Adrenal gland (tissue), 5 donors: ENCODE results near the gene SPATA19.

ENCODE experiments used
- POLR2A ChIP-seq, 2 donors: fragments of 450-650 bp; IDR thresholded peaks; one replicate each; pipeline ENCODE4 v1.6.1; 2017; ENCODE audit warnings: antibody characterized with exemption in 2 of 2, mild to moderate bottlenecking in 2 of 2, moderate library complexity in 1 of 2
- TF ChIP-seq, protein P1 (sequence below), 6 experiments: fragments of 450-650 bp in 4 of 6; fragments of 200-600 bp in 2 of 6; sonication (generic) in 1 of 6; IDR thresholded peaks; 1 replicate in 5 of 6; 2 replicates in 1 of 6; pipeline versions ENCODE4 v1.5.1 to v1.8.0; 2016 to 2021; ENCODE audit warnings: antibody characterized with exemption in 6 of 6, mild to moderate bottlenecking in 2 of 6, moderate library complexity in 1 of 6
- donor health status: DM: no; HTN: no; CAD: no.

DNA sequence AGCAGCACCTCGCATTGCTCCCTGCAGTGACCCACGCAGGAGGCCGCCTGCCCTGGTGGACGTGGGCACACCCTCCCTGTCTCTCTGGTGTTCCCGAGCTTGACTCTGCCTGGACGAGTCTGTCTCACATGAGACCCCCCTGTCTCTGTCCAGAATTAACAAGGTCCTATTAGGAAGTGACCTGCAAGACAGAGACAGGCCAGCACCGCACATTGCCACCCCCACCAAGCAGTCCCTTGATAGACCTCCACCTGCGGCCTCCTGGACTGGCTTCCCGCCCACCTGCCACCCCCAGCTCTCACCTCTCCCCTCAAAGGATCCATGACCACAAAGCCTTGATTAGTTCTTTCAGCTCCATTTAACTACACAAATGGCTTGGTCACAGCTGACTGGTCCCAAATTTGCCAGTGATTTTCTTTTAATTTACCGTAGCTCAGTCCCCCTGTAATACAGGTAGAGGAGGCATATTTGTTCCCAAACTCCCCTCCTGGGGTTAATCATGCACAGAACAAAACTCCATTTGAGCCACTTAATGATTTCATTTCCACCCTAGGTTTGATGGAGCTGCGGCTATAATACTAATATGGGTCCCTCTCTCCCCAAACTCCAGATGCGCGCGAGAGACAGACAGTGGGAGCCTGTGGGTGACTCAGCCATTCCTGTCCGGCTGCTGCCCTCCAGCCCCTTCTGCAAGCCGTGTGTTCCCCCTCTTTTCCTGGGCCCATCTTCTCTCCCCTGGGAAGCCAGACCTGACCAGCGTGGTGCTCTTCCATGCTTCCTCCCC is 11.2 kb downstream of the SPATA19 start:
- TF ChIP-seq, protein P1, sequence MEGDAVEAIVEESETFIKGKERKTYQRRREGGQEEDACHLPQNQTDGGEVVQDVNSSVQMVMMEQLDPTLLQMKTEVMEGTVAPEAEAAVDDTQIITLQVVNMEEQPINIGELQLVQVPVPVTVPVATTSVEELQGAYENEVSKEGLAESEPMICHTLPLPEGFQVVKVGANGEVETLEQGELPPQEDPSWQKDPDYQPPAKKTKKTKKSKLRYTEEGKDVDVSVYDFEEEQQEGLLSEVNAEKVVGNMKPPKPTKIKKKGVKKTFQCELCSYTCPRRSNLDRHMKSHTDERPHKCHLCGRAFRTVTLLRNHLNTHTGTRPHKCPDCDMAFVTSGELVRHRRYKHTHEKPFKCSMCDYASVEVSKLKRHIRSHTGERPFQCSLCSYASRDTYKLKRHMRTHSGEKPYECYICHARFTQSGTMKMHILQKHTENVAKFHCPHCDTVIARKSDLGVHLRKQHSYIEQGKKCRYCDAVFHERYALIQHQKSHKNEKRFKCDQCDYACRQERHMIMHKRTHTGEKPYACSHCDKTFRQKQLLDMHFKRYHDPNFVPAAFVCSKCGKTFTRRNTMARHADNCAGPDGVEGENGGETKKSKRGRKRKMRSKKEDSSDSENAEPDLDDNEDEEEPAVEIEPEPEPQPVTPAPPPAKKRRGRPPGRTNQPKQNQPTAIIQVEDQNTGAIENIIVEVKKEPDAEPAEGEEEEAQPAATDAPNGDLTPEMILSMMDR (IDR thresholded peaks at IDR 0.05): no peak
- no peak for TF ChIP-seq POLR2A (IDR thresholded peaks at IDR 0.05)
